Mesenchymal stem cell (in vitro differentiated cells and primary cell): ENCODE measurements around the gene GABBR2.

ENCODE experiments used
- DNase-seq: peaks from one replicate; pipeline ENCODE4 v3.0.0-alpha.2; 2013
- H2AFZ ChIP-seq: one replicate; pipeline ENCODE4 v1.6.1; 2013; ENCODE audit warnings: low read depth, mild to moderate bottlenecking, control low read depth, inconsistent platforms, low read length, moderate library complexity
- H2AK5ac ChIP-seq: 2 replicates; pipeline ENCODE4 v1.6.1; 2013; ENCODE audit warnings: low read length, moderate library complexity, mild to moderate bottlenecking, inconsistent platforms; ENCODE audit not compliant: severe bottlenecking
- H2BK120ac ChIP-seq: one replicate; pipeline ENCODE4 v1.6.1; 2013; ENCODE audit warnings: low read depth, mild to moderate bottlenecking, inconsistent platforms, low read length, moderate library complexity
- H2BK12ac ChIP-seq, 2 experiments: one replicate each; pipeline ENCODE4 v1.6.1; 2013; ENCODE audit warnings: inconsistent platforms in 2 of 2, low read length in 2 of 2, mild to moderate bottlenecking in 2 of 2, moderate library complexity in 2 of 2, control low read depth in 1 of 2
- H2BK15ac ChIP-seq: one replicate; pipeline ENCODE4 v1.6.1; 2013; ENCODE audit warnings: mild to moderate bottlenecking, low read depth, inconsistent platforms; ENCODE audit not compliant: poor library complexity, severe bottlenecking
- H2BK5ac ChIP-seq: 2 replicates; pipeline ENCODE4 v1.6.1; 2013; ENCODE audit warnings: low read depth, mild to moderate bottlenecking, low read length, control low read depth, inconsistent platforms; ENCODE audit not compliant: poor library complexity, severe bottlenecking
- H3K14ac ChIP-seq, 2 experiments: one replicate each; pipeline ENCODE4 v1.6.1; 2013; ENCODE audit warnings: inconsistent platforms in 2 of 2, low read length in 2 of 2, control low read depth in 1 of 2, mild to moderate bottlenecking in 1 of 2, moderate library complexity in 1 of 2
- H3K18ac ChIP-seq, 2 experiments: one replicate each; pipeline ENCODE4 v1.6.1; 2013; ENCODE audit warnings: inconsistent platforms in 2 of 2, low read length in 2 of 2, control low read depth in 1 of 2, low read depth in 1 of 2, mild to moderate bottlenecking in 1 of 2
- H3K23ac ChIP-seq, 2 experiments: one replicate each; pipeline ENCODE4 v1.6.1; 2013; ENCODE audit warnings: inconsistent platforms in 2 of 2, low read length in 2 of 2, mild to moderate bottlenecking in 2 of 2, moderate library complexity in 2 of 2, control low read depth in 1 of 2
- H3K27ac ChIP-seq: 2 replicates; pipeline ENCODE4 v1.5.1; 2013; ENCODE audit warnings: mild to moderate bottlenecking, moderate library complexity, low read length, control low read depth, inconsistent platforms; ENCODE audit not compliant: poor library complexity, severe bottlenecking
- H3K27me3 ChIP-seq, 2 experiments: 2 replicates each; pipeline versions ENCODE4 v1.6.1 to v1.7.0; 2013; ENCODE audit warnings: low read length in 2 of 2, mild to moderate bottlenecking in 2 of 2, moderate library complexity in 2 of 2, control low read depth in 1 of 2, inconsistent platforms in 1 of 2; ENCODE audit not compliant: control insufficient read depth in 1 of 2, insufficient read depth in 1 of 2
- H3K36me3 ChIP-seq, 2 experiments: 2 replicates each; pipeline versions ENCODE4 v1.6.1 to v1.7.0; 2013; ENCODE audit warnings: low read length in 2 of 2, control low read depth in 1 of 2, inconsistent platforms in 1 of 2, low read depth in 1 of 2, mild to moderate bottlenecking in 1 of 2; ENCODE audit not compliant: insufficient read depth in 2 of 2, control insufficient read depth in 1 of 2
- H3K4ac ChIP-seq, 2 experiments: one replicate each; pipeline ENCODE4 v1.6.1; 2013; ENCODE audit warnings: inconsistent platforms in 2 of 2, low read length in 2 of 2, mild to moderate bottlenecking in 2 of 2, moderate library complexity in 2 of 2, control low read depth in 1 of 2, low read depth in 1 of 2
- H3K4me1 ChIP-seq: 2 replicates; pipeline ENCODE4 v1.6.1; 2013; ENCODE audit warnings: low read depth, low read length, control low read depth; ENCODE audit not compliant: control insufficient read depth, insufficient read depth
- H3K4me2 ChIP-seq: 2 replicates; pipeline ENCODE4 v1.6.1; 2013; ENCODE audit warnings: low read length, mild to moderate bottlenecking, inconsistent platforms; ENCODE audit not compliant: poor library complexity, severe bottlenecking
- H3K4me3 ChIP-seq, 2 experiments: 2 replicates each; pipeline versions ENCODE4 v1.5.1 to v1.7.0; 2013; ENCODE audit warnings: low read length in 2 of 2, mild to moderate bottlenecking in 2 of 2, control low read depth in 1 of 2, low read depth in 1 of 2; ENCODE audit not compliant: insufficient read depth in 1 of 2
- H3K79me1 ChIP-seq: replicated peaks from 2 replicates; pipeline ENCODE4 v1.6.1; 2013; ENCODE audit warnings: mild to moderate bottlenecking, control low read depth, low read length, inconsistent platforms; ENCODE audit not compliant: poor library complexity, severe bottlenecking
- H3K9ac ChIP-seq: 2 replicates; pipeline ENCODE4 v1.7.0; 2013; ENCODE audit warnings: mild to moderate bottlenecking, low read length, moderate library complexity
- H3K9me3 ChIP-seq: 2 replicates; pipeline ENCODE4 v1.7.0; 2013; ENCODE audit warnings: mild to moderate bottlenecking, low read length; ENCODE audit not compliant: control insufficient read depth
- H4K8ac ChIP-seq: one replicate; pipeline ENCODE4 v1.6.1; 2013; ENCODE audit warnings: inconsistent platforms, mild to moderate bottlenecking, low read length, moderate library complexity
- H4K91ac ChIP-seq: one replicate; pipeline ENCODE4 v1.6.1; 2013; ENCODE audit warnings: mild to moderate bottlenecking, low read length, inconsistent platforms
- WGBS: methylation state at CpG from one replicate; pipeline ENCODE4 v1.1.7; 2013; ENCODE audit warnings: mixed read lengths; 5-methylcytosine and 5-hydroxymethylcytosine counted together

Gene GABBR2

GRCh38 chr9:98484162-98484561, 224.6 kb downstream of the GABBR2 start:
- no peak for DNase-seq
- no peak overlapping the region for H3K4me3 ChIP-seq
- H2BK120ac ChIP-seq: no peak overlapping the region
- H2AK5ac ChIP-seq: no peak overlapping the region
- H3K14ac ChIP-seq: no peak overlapping the region
- no peaks in the 10 kb centered on the region for H3K9me3 ChIP-seq
- no peak overlapping the region for H3K9ac ChIP-seq
- H3K18ac ChIP-seq: no peak overlapping the region
- no peak overlapping the region for H4K8ac ChIP-seq
- peaks cover 11% of the 10 kb centered on the region for H3K4me1 ChIP-seq
- peaks cover 0 to 42% of the 10 kb centered on the region in 2 experiments for H3K27me3 ChIP-seq
- H3K4ac ChIP-seq: no peak overlapping the region
- H3K27ac ChIP-seq: no peak overlapping the region
- H4K91ac ChIP-seq: no peak overlapping the region
- H2AFZ ChIP-seq: no peak overlapping the region
- no peak overlapping the region for H2BK15ac ChIP-seq
- no peaks in the 10 kb centered on the region for H3K36me3 ChIP-seq
- 72% methylated on average over 5 of the region's 5 CpGs for WGBS
- no peak overlapping the region for H2BK12ac ChIP-seq
- H2BK5ac ChIP-seq: no peak overlapping the region
- H3K79me1 ChIP-seq: no peaks in the 10 kb centered on the region
- no peak overlapping the region for H3K23ac ChIP-seq
- H3K4me2 ChIP-seq: no peak overlapping the region

DNA sequence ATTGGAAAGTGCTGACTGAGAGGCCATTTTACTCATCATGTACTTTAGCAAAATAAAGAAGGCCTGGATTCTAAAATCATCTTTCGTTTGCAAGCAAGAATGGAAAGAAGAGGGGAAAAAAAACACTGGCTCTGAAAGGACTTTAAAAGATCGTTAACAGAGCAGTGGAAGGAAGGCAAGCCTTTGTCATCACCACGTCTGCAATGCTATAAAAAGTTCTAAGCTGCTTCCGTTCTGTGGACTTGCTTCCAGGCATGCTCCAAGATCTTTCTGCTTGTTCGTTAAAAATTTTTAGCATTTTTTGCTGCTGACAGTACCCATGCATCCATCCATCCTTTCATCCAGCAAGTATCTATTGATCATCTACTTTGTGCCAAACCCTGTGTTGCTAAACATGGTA, 226.5 kb downstream of the GABBR2 start:
- Histone ChIP-seq H3K18ac (no peak overlapping the region), H2BK120ac (no peak overlapping the region), H3K4me3 (no peak overlapping the region), H4K91ac (no peak overlapping the region), H3K23ac (no peak overlapping the region), H2BK15ac (no peak overlapping the region), H3K79me1 (no peaks in the 10 kb centered on the region), H3K27me3 (peaks cover 0 to 47% of the 10 kb centered on the region in 2 experiments), H2BK5ac (no peak overlapping the region), H3K36me3 (no peaks in the 10 kb centered on the region), H3K4me1 (peaks cover 6% of the 10 kb centered on the region), H3K9ac (no peak overlapping the region), H2AK5ac (no peak overlapping the region), H3K4ac (no peak overlapping the region), H3K9me3 (no peaks in the 10 kb centered on the region), H3K27ac (no peak overlapping the region), H3K4me2 (no peak overlapping the region), H4K8ac (no peak overlapping the region), H2BK12ac (no peak overlapping the region), H2AFZ (no peak overlapping the region), H3K14ac (no peak overlapping the region)
- WGBS: 59% methylated on average over 5 of the region's 5 CpGs
- no peak for DNase-seq

- H3K27ac ChIP-seq: no peak overlapping the region
Observed at GRCh38 chr9:98481676-98482075, 227.1 kb downstream of the GABBR2 start.

GRCh38 chr9:98479967-98480847, 228.5 kb downstream of the GABBR2 start:
- H3K9me3 ChIP-seq: no peaks in the 10 kb centered on the region
- no peak overlapping the region for H3K9ac ChIP-seq
- no peak for DNase-seq
- H2AK5ac ChIP-seq: no peak overlapping the region
- H3K4me3 ChIP-seq: no peak overlapping the region
- no peaks in the 10 kb centered on the region for H3K36me3 ChIP-seq
- no peaks in the 10 kb centered on the region for H3K79me1 ChIP-seq
- no peak overlapping the region for H2BK120ac ChIP-seq
- H3K23ac ChIP-seq: no peak overlapping the region
- H4K8ac ChIP-seq: no peak overlapping the region
- H3K14ac ChIP-seq: no peak overlapping the region
- no peak overlapping the region for H4K91ac ChIP-seq
- H2BK5ac ChIP-seq: no peak overlapping the region
- no peak overlapping the region for H3K18ac ChIP-seq
- H2BK12ac ChIP-seq: no peak overlapping the region
- no peak overlapping the region for H3K4ac ChIP-seq
- no peaks in the 10 kb centered on the region for H3K4me1 ChIP-seq
- H2AFZ ChIP-seq: no peak overlapping the region
- no peak overlapping the region for H3K4me2 ChIP-seq
- 88% methylated on average over 5 of the region's 5 CpGs for WGBS
- no peak overlapping the region for H2BK15ac ChIP-seq
- peaks cover 0 to 52% of the 10 kb centered on the region in 2 experiments for H3K27me3 ChIP-seq
- H3K27ac ChIP-seq: no peak overlapping the region

More at GRCh38 chr9:98481676-98482075, 227.1 kb downstream of the GABBR2 start:
- H2BK120ac ChIP-seq: no peak overlapping the region
- no peaks in the 10 kb centered on the region for H3K9me3 ChIP-seq
- H3K4me1 ChIP-seq: peaks cover 6% of the 10 kb centered on the region
- H2BK15ac ChIP-seq: no peak overlapping the region
- H3K4ac ChIP-seq: no peak overlapping the region
- no peak overlapping the region for H2AFZ ChIP-seq
- peaks cover 0 to 50% of the 10 kb centered on the region in 2 experiments for H3K27me3 ChIP-seq
- H3K14ac ChIP-seq: no peak overlapping the region
- no peak overlapping the region for H3K23ac ChIP-seq
- WGBS: 40% methylated on average over 1 of the region's 5 CpGs
- H3K18ac ChIP-seq: peak overlapping the region in 1 of 2 experiments; percentile 29
- H2BK5ac ChIP-seq: no peak overlapping the region
- no peak overlapping the region for H2AK5ac ChIP-seq
- H3K9ac ChIP-seq: no peak overlapping the region
- H2BK12ac ChIP-seq: no peak overlapping the region
- no peaks in the 10 kb centered on the region for H3K79me1 ChIP-seq
- no peak overlapping the region for H3K4me3 ChIP-seq
- no peak overlapping the region for H4K8ac ChIP-seq
- no peaks in the 10 kb centered on the region for H3K36me3 ChIP-seq
- H3K4me2 ChIP-seq: no peak overlapping the region
- no peak overlapping the region for H4K91ac ChIP-seq
- DNase-seq: peak; percentile 11
